DND-41 (cell line): ENCODE data around the gene EDN2.

Experiments
- CTCF ChIP-seq: IDR thresholded peaks from 2 replicates; pipeline ENCODE4 v1.5.1; 2012; ENCODE audit warnings: borderline replicate concordance, low read length, moderate library complexity, mild to moderate bottlenecking; ENCODE audit not compliant: poor library complexity, severe bottlenecking; ENCODE audit errors: extremely low read depth
- EZH2 ChIP-seq: IDR thresholded peaks from 3 replicates; pipeline ENCODE4 v1.6.1; 2012; ENCODE audit warnings: borderline replicate concordance, low read depth, mild to moderate bottlenecking, moderate library complexity, low read length, inconsistent platforms; ENCODE audit not compliant: severe bottlenecking

DNA sequence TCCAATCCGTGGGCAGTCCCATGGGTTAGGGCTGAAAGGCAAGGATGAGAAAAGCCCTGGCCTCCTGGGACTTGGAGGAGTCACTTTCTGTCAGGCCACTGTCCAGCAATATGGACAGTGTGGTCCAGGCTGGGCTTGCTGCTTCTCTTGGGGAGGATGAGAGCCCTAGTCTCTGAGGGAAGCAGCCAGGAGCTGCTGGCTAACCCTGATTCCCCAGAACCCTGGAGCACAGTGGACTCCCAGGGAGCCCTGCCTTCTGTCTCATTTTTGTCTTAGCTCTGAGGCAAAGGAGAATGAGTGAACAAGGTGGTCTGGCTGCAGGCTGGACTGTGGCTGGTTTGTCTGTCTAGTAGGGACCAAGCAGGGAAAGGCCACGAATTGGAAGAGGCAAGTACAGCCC, 23.8 kb upstream of the EDN2 start:
- TF ChIP-seq CTCF, result no peak
- TF ChIP-seq EZH2, result no peak
